HEK293 (cell line): Measurements from ENCODE around the gene ENDOU.
A peak's percentile ranks its signal among the peaks of the same experiment; 100 is the strongest.

Experiments
- BCL11A ChIP-seq: fragments of 450-650 bp; formaldehyde crosslinking; IDR thresholded peaks from 2 replicates; pipeline ENCODE4 v1.5.1; 2016; ENCODE audit warnings: low read depth, missing biosample characterization, missing genetic modification characterization
- BCL6B ChIP-seq: fragments of 450-650 bp; formaldehyde crosslinking; IDR thresholded peaks from 2 replicates; pipeline ENCODE4 v1.5.1; 2017; ENCODE audit warnings: missing biosample characterization, missing genetic modification characterization
- EGR2 ChIP-seq: fragments of 450-650 bp; formaldehyde crosslinking; IDR thresholded peaks from 2 replicates; pipeline ENCODE4 v1.5.1; 2016; ENCODE audit warnings: low read depth, missing biosample characterization, missing genetic modification characterization
- HOXC10 ChIP-seq: sonication (generic); formaldehyde crosslinking; IDR thresholded peaks from 2 replicates; pipeline ENCODE4 v1.8.1; 2023; ENCODE audit warnings: mild to moderate bottlenecking, missing genetic modification reagents
- KLF10 ChIP-seq: fragments of 450-650 bp; IDR thresholded peaks from 2 replicates; pipeline ENCODE4 v1.5.1; 2018; ENCODE audit warnings: missing biosample characterization, mild to moderate bottlenecking, missing genetic modification characterization
- MEIS1 ChIP-seq: sonication (generic); formaldehyde crosslinking; IDR thresholded peaks from 2 replicates; pipeline ENCODE4 v1.8.1; 2022; ENCODE audit warnings: missing genetic modification reagents, mild to moderate bottlenecking, borderline replicate concordance
- PATZ1 ChIP-seq: fragments of 450-650 bp; formaldehyde crosslinking; IDR thresholded peaks from 2 replicates; pipeline ENCODE4 v1.5.1; 2016; ENCODE audit warnings: missing biosample characterization, missing genetic modification characterization
- PRDM1 ChIP-seq: fragments of 450-650 bp; formaldehyde crosslinking; IDR thresholded peaks from 2 replicates; pipeline ENCODE4; 2016; ENCODE audit warnings: missing biosample characterization, missing genetic modification characterization
- SCRT1 ChIP-seq: fragments of 450-650 bp; formaldehyde crosslinking; IDR thresholded peaks from 2 replicates; pipeline ENCODE4 v1.5.1; 2016; ENCODE audit warnings: missing biosample characterization, missing genetic modification characterization, borderline replicate concordance
- ZBTB10 ChIP-seq: fragments of 450-650 bp; formaldehyde crosslinking; IDR thresholded peaks from 2 replicates; pipeline ENCODE4 v1.5.1; 2016; ENCODE audit warnings: missing biosample characterization, missing genetic modification characterization
- ZNF10 ChIP-seq: fragments of 450-650 bp; formaldehyde crosslinking; IDR thresholded peaks from 2 replicates; pipeline ENCODE4 v1.5.1; 2017; ENCODE audit warnings: missing biosample characterization, missing genetic modification characterization
- ZNF132 ChIP-seq: fragments of 450-650 bp; formaldehyde crosslinking; IDR thresholded peaks from 2 replicates; pipeline ENCODE4 v1.5.1; 2017; ENCODE audit warnings: missing biosample characterization, missing genetic modification characterization, borderline replicate concordance
- ZNF133 ChIP-seq: fragments of 450-650 bp; formaldehyde crosslinking; IDR thresholded peaks from 2 replicates; pipeline ENCODE4 v1.5.1; 2016; ENCODE audit warnings: missing biosample characterization, missing genetic modification characterization
- ZNF146 ChIP-seq: fragments of 450-650 bp; formaldehyde crosslinking; IDR thresholded peaks from 2 replicates; pipeline ENCODE4 v1.5.1; 2016; ENCODE audit warnings: missing biosample characterization, missing genetic modification characterization
- ZNF148 ChIP-seq: fragments of 450-650 bp; formaldehyde crosslinking; IDR thresholded peaks from 2 replicates; pipeline ENCODE4 v1.5.0; 2017; ENCODE audit warnings: missing biosample characterization, missing genetic modification characterization, borderline replicate concordance
- ZNF155 ChIP-seq: fragments of 450-650 bp; formaldehyde crosslinking; IDR thresholded peaks from 2 replicates; pipeline ENCODE4 v1.5.1; 2016; ENCODE audit warnings: missing biosample characterization, missing genetic modification characterization
- ZNF202 ChIP-seq: fragments of 450-650 bp; formaldehyde crosslinking; IDR thresholded peaks from 2 replicates; pipeline ENCODE4 v1.5.1; 2016; ENCODE audit warnings: missing biosample characterization, missing genetic modification characterization, borderline replicate concordance
- ZNF274 ChIP-seq, 2 experiments: fragments of 200-500 bp in 1 of 2; fragments of 450-650 bp in 1 of 2; sonication (Bioruptor generic) in 1 of 2; formaldehyde crosslinking in 1 of 2; IDR thresholded peaks; 2 replicates each; pipeline versions ENCODE4 v1.5.1 to v1.6.1; 2014 to 2016; ENCODE audit warnings: borderline replicate concordance in 1 of 2, inconsistent platforms in 1 of 2, low read length in 1 of 2, missing biosample characterization in 1 of 2, missing genetic modification characterization in 1 of 2
- ZNF350 ChIP-seq: fragments of 450-650 bp; formaldehyde crosslinking; IDR thresholded peaks from 2 replicates; pipeline ENCODE4 v1.5.0; 2017; ENCODE audit warnings: missing biosample characterization, mild to moderate bottlenecking, missing genetic modification characterization
- ZNF416 ChIP-seq: fragments of 450-650 bp; formaldehyde crosslinking; IDR thresholded peaks from 2 replicates; pipeline ENCODE4 v1.5.1; 2016; ENCODE audit warnings: missing biosample characterization, missing genetic modification characterization
- ZNF48 ChIP-seq: fragments of 450-650 bp; formaldehyde crosslinking; IDR thresholded peaks from 2 replicates; pipeline ENCODE4 v1.5.1; 2016; ENCODE audit warnings: missing biosample characterization, missing genetic modification characterization
- ZNF514 ChIP-seq: fragments of 450-650 bp; formaldehyde crosslinking; IDR thresholded peaks from 2 replicates; pipeline ENCODE4 v1.5.1; 2016; ENCODE audit warnings: missing biosample characterization, missing genetic modification characterization
- ZNF544 ChIP-seq: fragments of 450-650 bp; formaldehyde crosslinking; IDR thresholded peaks from 2 replicates; pipeline ENCODE4 v1.5.0; 2017; ENCODE audit warnings: missing biosample characterization, missing genetic modification characterization
- ZNF571 ChIP-seq: fragments of 450-650 bp; formaldehyde crosslinking; IDR thresholded peaks from 2 replicates; pipeline ENCODE4 v1.5.0; 2017; ENCODE audit warnings: missing biosample characterization, missing genetic modification characterization
- ZNF596 ChIP-seq: fragments of 450-650 bp; IDR thresholded peaks from 2 replicates; pipeline ENCODE4 v1.5.0; 2018; ENCODE audit warnings: missing biosample characterization, mild to moderate bottlenecking, missing genetic modification characterization, moderate library complexity
- ZNF610 ChIP-seq: fragments of 450-650 bp; formaldehyde crosslinking; IDR thresholded peaks from 2 replicates; pipeline ENCODE4 v1.5.1; 2016; ENCODE audit warnings: missing biosample characterization, missing genetic modification characterization, borderline replicate concordance
- ZNF658 ChIP-seq: fragments of 450-650 bp; formaldehyde crosslinking; IDR thresholded peaks from 2 replicates; pipeline ENCODE4; 2016; ENCODE audit warnings: missing biosample characterization, missing genetic modification characterization
- ZNF670 ChIP-seq: fragments of 450-650 bp; formaldehyde crosslinking; IDR thresholded peaks from 2 replicates; pipeline ENCODE4 v1.5.1; 2016; ENCODE audit warnings: missing biosample characterization, missing genetic modification characterization, low read depth
- ZNF701 ChIP-seq: fragments of 450-650 bp; formaldehyde crosslinking; IDR thresholded peaks from 2 replicates; pipeline ENCODE4 v1.5.1; 2016; ENCODE audit warnings: missing biosample characterization, missing genetic modification characterization
- ZSCAN4 ChIP-seq: fragments of 450-650 bp; formaldehyde crosslinking; IDR thresholded peaks from 2 replicates; pipeline ENCODE4 v1.5.1; 2017; ENCODE audit warnings: missing biosample characterization, missing genetic modification characterization

Gene ENDOU

GRCh38 chr12:47717443-47718193, 7.7 kb downstream of the ENDOU start (continued):
- TF ChIP-seq ZBTB10 (tag by site-specific recombination) (no peak), BCL6B (tag by site-specific recombination) (peak; percentile 84), ZNF544 (tag by site-specific recombination) (no peak), ZNF202 (tag by site-specific recombination) (no peak), PRDM1 (tag by site-specific recombination) (peak; percentile 62), ZNF596 (tag by site-specific recombination) (no peak), MEIS1 (CRISPR knock-in tag) (no peak), ZSCAN4 (tag by site-specific recombination) (peak; percentile 57), ZNF416 (tag by site-specific recombination) (no peak), ZNF350 (tag by site-specific recombination) (no peak), ZNF701 (tag by site-specific recombination) (no peak), ZNF670 (tag by site-specific recombination) (no peak), SCRT1 (tag by site-specific recombination) (peak; percentile 74), BCL11A (tag by site-specific recombination) (no peak), ZNF10 (tag by site-specific recombination) (no peak), ZNF571 (tag by site-specific recombination) (no peak), ZNF133 (tag by site-specific recombination) (no peak), KLF10 (tag by site-specific recombination) (no peak), ZNF658 (tag by site-specific recombination) (no peak), ZNF48 (tag by site-specific recombination) (no peak), ZNF155 (tag by site-specific recombination) (no peak), ZNF274 (IDR thresholded peaks at IDR 0.05; ENCODE audit: low read length) (no peak), ZNF274 (tag by site-specific recombination; IDR thresholded peaks at IDR 0.05; ENCODE audit: borderline replicate concordance) (no peak), ZNF146 (tag by site-specific recombination) (no peak), ZNF148 (tag by site-specific recombination) (no peak), HOXC10 (CRISPR knock-in tag) (no peak), PATZ1 (peak; percentile 83), ZNF610 (tag by site-specific recombination) (peak; percentile 93), ZNF132 (no peak), EGR2 (no peak), ZNF514 (tag by site-specific recombination) (no peak)
